SK-N-SH (cell line): ENCODE measurements around the gene ZNF236. TPM values are rescaled to one million over a fixed set of nuclear protein-coding genes. Genes with fewer than 3 reads are reported as not detected.
"Not testable (repeated sequence)": the region's sequence is repeated elsewhere in the genome, so short reads cannot be mapped to it uniquely, and the experiment has no call there.

Experiments
- CTCF ChIA-PET: fragments of 300-600, 350-600 bp; formaldehyde crosslinking; extraction: SDS; loops from one replicate; lab custom pipeline; 2021; lab: Yijun Ruan, JAX
- POLR2A ChIA-PET: fragments of 350-600 bp; sonication (Branson Sonifier 250); formaldehyde crosslinking; extraction: SDS; loops from one replicate; lab custom pipeline; 2020; ENCODE audit warnings: antibody characterized with exemption, inconsistent platforms; lab: Yijun Ruan, JAX
- DNase-seq: peaks from one replicate; pipeline ENCODE4 v3.0.0; 2012
- H2AFZ ChIP-seq: fragments of 200-600 bp; sonication (generic); 2 replicates; pipeline ENCODE4 v1.8.1; 2016; ENCODE audit warnings: antibody characterized with exemption, mild to moderate bottlenecking, low read depth
- H3F3A ChIP-seq: fragments of 200-600 bp; sonication (generic); replicated peaks from 2 replicates; pipeline ENCODE3; 2016; ENCODE audit warnings: antibody characterized with exemption, mild to moderate bottlenecking; ENCODE audit not compliant: insufficient read depth
- H3K27ac ChIP-seq, 2 experiments: fragments of 200-500 bp in 1 of 2; fragments of 200-600 bp in 1 of 2; sonication (Bioruptor generic) in 1 of 2; sonication (generic), shearing (Covaris generic) in 1 of 2; 2 replicates each; pipeline versions ENCODE4 v1.5.1 to v1.6.1; 2014 to 2016; ENCODE audit warnings: low read depth in 2 of 2, inconsistent platforms in 1 of 2, low read length in 1 of 2, mild to moderate bottlenecking in 1 of 2, mixed read lengths in 1 of 2
- H3K27me3 ChIP-seq: fragments of 200-600 bp; sonication (generic), shearing (Covaris generic); 2 replicates; pipeline ENCODE4 v1.6.1; 2016; ENCODE audit warnings: mixed run types; ENCODE audit not compliant: insufficient read depth
- H3K36me3 ChIP-seq, 2 experiments: fragments of 200-500 bp in 1 of 2; fragments of 200-600 bp in 1 of 2; sonication (Bioruptor generic) in 1 of 2; sonication (generic) in 1 of 2; replicated peaks in 1 of 2; 2 replicates each; pipeline versions ENCODE3 to v1.5.1; 2014 to 2016; ENCODE audit warnings: low read length in 1 of 2, mild to moderate bottlenecking in 1 of 2; ENCODE audit not compliant: insufficient read depth in 2 of 2, control insufficient read depth in 1 of 2
- H3K4me1 ChIP-seq, 2 experiments: fragments of 200-500 bp in 1 of 2; fragments of 200-600 bp in 1 of 2; sonication (Bioruptor generic) in 1 of 2; sonication (generic), shearing (Covaris generic) in 1 of 2; 2 replicates each; pipeline versions ENCODE4 v1.5.1 to v1.6.1; 2014 to 2016; ENCODE audit warnings: low read depth in 1 of 2, low read length in 1 of 2, mixed run types in 1 of 2; ENCODE audit not compliant: insufficient read depth in 2 of 2, control insufficient read depth in 1 of 2
- H3K4me2 ChIP-seq: fragments of 200-600 bp; sonication (generic), shearing (Covaris generic); 2 replicates; pipeline ENCODE4 v1.6.1; 2017; ENCODE audit warnings: mixed run types
- H3K4me3 ChIP-seq, 2 experiments: fragments of 200-500 bp in 1 of 2; fragments of 200-600 bp in 1 of 2; sonication (Bioruptor generic) in 1 of 2; sonication (generic), shearing (Covaris generic) in 1 of 2; 2 replicates each; pipeline versions ENCODE4 v1.5.1 to v1.8.1; 2014 to 2016; ENCODE audit warnings: low read depth in 2 of 2, inconsistent platforms in 1 of 2, low read length in 1 of 2, mild to moderate bottlenecking in 1 of 2, mixed read lengths in 1 of 2, moderate library complexity in 1 of 2
- H3K79me2 ChIP-seq: fragments of 200-600 bp; sonication (generic); 2 replicates; pipeline ENCODE4 v1.8.1; 2017; ENCODE audit warnings: mild to moderate bottlenecking; ENCODE audit not compliant: insufficient read depth
- H3K9ac ChIP-seq: fragments of 200-600 bp; sonication (generic); 2 replicates; pipeline ENCODE4 v1.6.1; 2017; ENCODE audit warnings: mixed run types
- H3K9me2 ChIP-seq: fragments of 200-600 bp; sonication (generic); 2 replicates; pipeline ENCODE4 v1.6.1; 2017; ENCODE audit warnings: mixed run types
- H3K9me3 ChIP-seq: fragments of 200-600 bp; sonication (generic); 2 replicates; pipeline ENCODE4 v1.6.1; 2017; ENCODE audit warnings: mixed run types, mild to moderate bottlenecking, moderate library complexity
- H4K20me1 ChIP-seq: fragments of 200-600 bp; sonication (generic); 2 replicates; pipeline ENCODE4 v1.6.1; 2017; ENCODE audit warnings: mild to moderate bottlenecking, mixed run types; ENCODE audit not compliant: insufficient read depth
- CHD2 ChIP-seq: fragments of 150-350 bp; IDR thresholded peaks from 2 replicates; pipeline ENCODE4 v1.6.1; 2018; ENCODE audit warnings: low read length; ENCODE audit not compliant: partially characterized antibody
- ELF1 ChIP-seq: IDR thresholded peaks from 2 replicates; pipeline ENCODE4 v1.4.0; 2012
- EP300 ChIP-seq, 2 experiments: IDR thresholded peaks; 2 replicates each; pipeline versions ENCODE4 v1.4.0 to v1.6.1; 2012; ENCODE audit warnings: borderline replicate concordance in 1 of 2, low read depth in 1 of 2, low read length in 1 of 2
- FOSL2 ChIP-seq: IDR thresholded peaks from 2 replicates; pipeline ENCODE4 v1.4.0; 2012; ENCODE audit warnings: low read depth, mild to moderate bottlenecking, moderate library complexity, borderline replicate concordance
- FOXJ3 ChIP-seq: sonication (generic); formaldehyde crosslinking; IDR thresholded peaks from 2 replicates; pipeline ENCODE4 v1.5.1; 2020; ENCODE audit warnings: mild to moderate bottlenecking, missing genetic modification reagents
- FOXM1 ChIP-seq: IDR thresholded peaks from 2 replicates; pipeline ENCODE4 v1.4.0; 2012; ENCODE audit warnings: low read depth, mild to moderate bottlenecking
- GATA2 ChIP-seq: sonication (generic); formaldehyde crosslinking; IDR thresholded peaks from 2 replicates; pipeline ENCODE4 v1.5.0; 2020; ENCODE audit warnings: mild to moderate bottlenecking, missing genetic modification reagents
- IRF3 ChIP-seq: fragments of 150-350 bp; IDR thresholded peaks from 2 replicates; pipeline ENCODE4 v1.6.1; 2016; ENCODE audit warnings: mild to moderate bottlenecking, low read depth, low read length
- JUND ChIP-seq: IDR thresholded peaks from 2 replicates; pipeline ENCODE4 v1.4.0; 2012
- MAX ChIP-seq: IDR thresholded peaks from 2 replicates; pipeline ENCODE4 v1.4.0; 2012; ENCODE audit warnings: low read depth
- MEF2A ChIP-seq: IDR thresholded peaks from 2 replicates; pipeline ENCODE4 v1.4.0; 2012; ENCODE audit warnings: low read depth, borderline replicate concordance
- MXI1 ChIP-seq: IDR thresholded peaks from 2 replicates; pipeline ENCODE4 v1.6.1; 2012; ENCODE audit warnings: mild to moderate bottlenecking, low read depth, low read length, improper control_type of control experiment
- NFIC ChIP-seq: IDR thresholded peaks from 2 replicates; pipeline ENCODE4 v1.4.0; 2012; ENCODE audit warnings: borderline replicate concordance
- NRF1 ChIP-seq: IDR thresholded peaks from 2 replicates; pipeline ENCODE4 v1.6.1; 2012; ENCODE audit warnings: low read depth, mild to moderate bottlenecking, low read length
- POLR2AphosphoS5 ChIP-seq: IDR thresholded peaks from 2 replicates; pipeline ENCODE4 v1.6.1; 2012; ENCODE audit warnings: low read depth, low read length
- RFX5 ChIP-seq: IDR thresholded peaks from 2 replicates; pipeline ENCODE4 v1.6.1; 2012; ENCODE audit warnings: mild to moderate bottlenecking, improper control_type of control experiment, low read length
- RXRA ChIP-seq: IDR thresholded peaks from 2 replicates; pipeline ENCODE4 v1.4.0; 2012; ENCODE audit warnings: low read depth, mild to moderate bottlenecking, borderline replicate concordance
- TAF1 ChIP-seq: IDR thresholded peaks from 2 replicates; pipeline ENCODE4 v1.6.1; 2012; ENCODE audit warnings: low read depth, mild to moderate bottlenecking, low read length, moderate library complexity, borderline replicate concordance
- TCF12 ChIP-seq: IDR thresholded peaks from 2 replicates; pipeline ENCODE4 v1.4.0; 2012
- YY1 ChIP-seq: IDR thresholded peaks from 2 replicates; pipeline ENCODE4 v1.4.0; 2012; ENCODE audit warnings: low read depth, mild to moderate bottlenecking
- WGBS: methylation state at CpG from one replicate; pipeline ENCODE4 v1.1.6; 2017; ENCODE audit warnings: low lambda C conversion rate; 5-methylcytosine and 5-hydroxymethylcytosine counted together
- polyA plus RNA-seq, 3 experiments: library from polyadenylated mRNA; depleted of rRNA; stranded (reverse); fragments of >200 nt; gene quantifications; 2 replicates each; pipeline ENCODE4 v1.2.3, GENCODE V29; 2012

Gene ZNF236
- polyA plus RNA-seq, 1 of the 3 experiments (the other 2 are of a cell fraction), result 4.2 TPM

- Histone ChIP-seq H3K36me3 (peaks cover 13 to 17% of the 10 kb centered on the region in 2 experiments), H3K27me3 (no peaks in the 10 kb centered on the region), H4K20me1 (no peaks in the 10 kb centered on the region), H3K9ac (no peak overlapping the region), H3F3A (no peaks in the 10 kb centered on the region), H3K4me3 (no peak overlapping the region), H3K79me2 (no peaks in the 10 kb centered on the region), H3K4me1 (no peaks in the 10 kb centered on the region), H2AFZ (no peak overlapping the region), H3K27ac (no peak overlapping the region), H3K9me2 (no peaks in the 10 kb centered on the region), H3K9me3 (no peaks in the 10 kb centered on the region), H3K4me2 (no peak overlapping the region)
- CTCF ChIA-PET, result interaction anchor here (1.4 to 3.2 kb wide), 3 partner anchors 21 to 42 kb away, joined by 3 to 13 read pairs (median 4); no protein-coding TSS in a partner anchor
- DNase-seq, result no peak
- POLR2A ChIA-PET, result no interaction called here
- TF ChIP-seq MAX, result no peak
- no peak for TF ChIP-seq IRF3
- no peak for TF ChIP-seq MEF2A
- no peak for TF ChIP-seq NFIC
- no peak for TF ChIP-seq MXI1
- TF ChIP-seq FOSL2, result no peak
- no peak for TF ChIP-seq JUND
- TF ChIP-seq EP300 (IDR thresholded peaks at IDR 0.05; ENCODE audit: borderline replicate concordance in 1 of 2, low read depth in 1 of 2, low read length in 1 of 2), result no peak
- no peak for TF ChIP-seq YY1
- TF ChIP-seq RFX5, result no peak
- no peak for TF ChIP-seq GATA2
- TF ChIP-seq TAF1, result no peak
- TF ChIP-seq TCF12, result no peak
- no peak for TF ChIP-seq ELF1
- TF ChIP-seq CHD2, result no peak
- TF ChIP-seq NRF1, result no peak
- TF ChIP-seq FOXM1, result no peak
- TF ChIP-seq POLR2AphosphoS5, result no peak
- no peak for TF ChIP-seq RXRA
- TF ChIP-seq FOXJ3 (CRISPR knock-in tag), result no peak
- 95% methylated on average over 6 of the region's 6 CpGs for WGBS
Observed at GRCh38 chr18:76943542-76944339, 121.4 kb downstream of the ZNF236 start.

- H3K9me3 ChIP-seq, H3K27ac ChIP-seq, DNase-seq, H3K4me2 ChIP-seq, H3K4me1 ChIP-seq, H2AFZ ChIP-seq, H3F3A ChIP-seq, H3K79me2 ChIP-seq, POLR2A ChIA-PET, H3K27me3 ChIP-seq, H3K9me2 ChIP-seq, H3K9ac ChIP-seq, H3K4me3 ChIP-seq, H4K20me1 ChIP-seq: not testable (repeated sequence)
- H3K36me3 ChIP-seq, result peaks cover 13 to 21% of the 10 kb centered on the region in 2 experiments
- WGBS, result 94% methylated on average over 8 of the region's 8 CpGs
- CTCF ChIA-PET, result interaction anchor here (1.4 to 3.2 kb wide), 4 partner anchors 21 to 42 kb away, joined by 3 to 13 read pairs (median 6); no protein-coding TSS in a partner anchor
Observed at GRCh38 chr18:76944346-76944745, 122.0 kb downstream of the ZNF236 start.
